Spleen (tissue), 7 donors: ENCODE data around the gene ZSWIM6.

ENCODE experiments used
- POLR2A ChIP-seq, 3 donors: fragments of 450-650 bp; IDR thresholded peaks; one replicate each; pipeline ENCODE4 v1.5.1; 2017; ENCODE audit warnings: antibody characterized with exemption in 3 of 3, mild to moderate bottlenecking in 1 of 3
- TF ChIP-seq, protein P1 (sequence below), 11 experiments: fragments of 200-600 bp in 7 of 11; fragments of 450-650 bp in 4 of 11; sonication (generic) in 4 of 11; IDR thresholded peaks in 8 of 11; conservative IDR thresholded peaks in 3 of 11; 1 replicate in 7 of 11; 2 replicates in 4 of 11; pipeline versions ENCODE4 v1.4.0 to v1.8.0; 2016 to 2021; ENCODE audit warnings: antibody characterized with exemption in 11 of 11, inconsistent platforms in 4 of 11, mild to moderate bottlenecking in 1 of 11
- donor health status: DM: no; HTN: no; CAD: no; lungs with moderate emphysema.
- donor health status: DM: no; HTN: no; CAD: no.
- donor health status: DM: no; HTN: no; CAD: no.

DNA sequence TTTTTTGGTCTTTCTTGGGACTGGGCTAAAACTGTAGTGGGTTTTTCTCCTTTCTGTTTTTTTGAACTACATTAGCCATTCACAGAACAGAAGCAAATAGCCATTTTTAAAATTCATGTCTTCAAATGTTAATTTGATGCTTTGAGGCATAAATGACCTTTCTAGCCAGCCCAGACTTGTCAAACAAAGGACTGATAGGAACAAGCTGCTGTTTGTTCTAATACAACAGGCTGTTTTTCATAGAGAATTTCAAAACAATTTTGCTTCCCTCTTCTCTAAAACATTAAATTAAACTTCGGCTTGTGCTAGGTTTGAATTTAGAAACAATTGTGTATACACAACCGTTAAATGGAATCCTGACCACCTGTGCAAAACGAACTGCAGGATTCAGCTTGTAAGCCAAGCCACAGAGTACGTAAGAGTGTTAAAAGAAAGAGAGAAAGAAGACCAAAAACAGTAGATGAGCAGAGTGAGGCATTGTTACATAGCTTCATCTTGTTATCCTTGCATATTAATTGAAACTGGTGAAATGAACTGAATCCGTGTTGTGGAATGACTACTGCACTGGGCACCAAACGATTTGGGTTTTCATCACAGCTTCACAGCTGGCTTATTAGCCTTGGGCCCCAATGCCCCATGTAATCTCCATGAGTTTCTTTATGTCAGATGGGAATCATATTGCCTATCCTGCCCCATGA is 100.0 kb downstream of the ZSWIM6 start:
- TF ChIP-seq, protein P1, sequence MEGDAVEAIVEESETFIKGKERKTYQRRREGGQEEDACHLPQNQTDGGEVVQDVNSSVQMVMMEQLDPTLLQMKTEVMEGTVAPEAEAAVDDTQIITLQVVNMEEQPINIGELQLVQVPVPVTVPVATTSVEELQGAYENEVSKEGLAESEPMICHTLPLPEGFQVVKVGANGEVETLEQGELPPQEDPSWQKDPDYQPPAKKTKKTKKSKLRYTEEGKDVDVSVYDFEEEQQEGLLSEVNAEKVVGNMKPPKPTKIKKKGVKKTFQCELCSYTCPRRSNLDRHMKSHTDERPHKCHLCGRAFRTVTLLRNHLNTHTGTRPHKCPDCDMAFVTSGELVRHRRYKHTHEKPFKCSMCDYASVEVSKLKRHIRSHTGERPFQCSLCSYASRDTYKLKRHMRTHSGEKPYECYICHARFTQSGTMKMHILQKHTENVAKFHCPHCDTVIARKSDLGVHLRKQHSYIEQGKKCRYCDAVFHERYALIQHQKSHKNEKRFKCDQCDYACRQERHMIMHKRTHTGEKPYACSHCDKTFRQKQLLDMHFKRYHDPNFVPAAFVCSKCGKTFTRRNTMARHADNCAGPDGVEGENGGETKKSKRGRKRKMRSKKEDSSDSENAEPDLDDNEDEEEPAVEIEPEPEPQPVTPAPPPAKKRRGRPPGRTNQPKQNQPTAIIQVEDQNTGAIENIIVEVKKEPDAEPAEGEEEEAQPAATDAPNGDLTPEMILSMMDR (IDR thresholded peaks at IDR 0.05 in 8 of 11, conservative IDR thresholded peaks at IDR 0.05 in 3 of 11) = no peak
- TF ChIP-seq POLR2A (IDR thresholded peaks at IDR 0.05) = no peak
